ENCODE data around the gene UQCC5. TPM values are rescaled to one million over a fixed set of nuclear protein-coding genes. Genes with fewer than 3 reads are reported as not detected.

UQCC5 gene, protein sequence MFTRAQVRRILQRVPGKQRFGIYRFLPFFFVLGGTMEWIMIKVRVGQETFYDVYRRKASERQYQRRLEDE
- total RNA-seq: 1.4 and 2.4 TPM in 2 replicates

DNA sequence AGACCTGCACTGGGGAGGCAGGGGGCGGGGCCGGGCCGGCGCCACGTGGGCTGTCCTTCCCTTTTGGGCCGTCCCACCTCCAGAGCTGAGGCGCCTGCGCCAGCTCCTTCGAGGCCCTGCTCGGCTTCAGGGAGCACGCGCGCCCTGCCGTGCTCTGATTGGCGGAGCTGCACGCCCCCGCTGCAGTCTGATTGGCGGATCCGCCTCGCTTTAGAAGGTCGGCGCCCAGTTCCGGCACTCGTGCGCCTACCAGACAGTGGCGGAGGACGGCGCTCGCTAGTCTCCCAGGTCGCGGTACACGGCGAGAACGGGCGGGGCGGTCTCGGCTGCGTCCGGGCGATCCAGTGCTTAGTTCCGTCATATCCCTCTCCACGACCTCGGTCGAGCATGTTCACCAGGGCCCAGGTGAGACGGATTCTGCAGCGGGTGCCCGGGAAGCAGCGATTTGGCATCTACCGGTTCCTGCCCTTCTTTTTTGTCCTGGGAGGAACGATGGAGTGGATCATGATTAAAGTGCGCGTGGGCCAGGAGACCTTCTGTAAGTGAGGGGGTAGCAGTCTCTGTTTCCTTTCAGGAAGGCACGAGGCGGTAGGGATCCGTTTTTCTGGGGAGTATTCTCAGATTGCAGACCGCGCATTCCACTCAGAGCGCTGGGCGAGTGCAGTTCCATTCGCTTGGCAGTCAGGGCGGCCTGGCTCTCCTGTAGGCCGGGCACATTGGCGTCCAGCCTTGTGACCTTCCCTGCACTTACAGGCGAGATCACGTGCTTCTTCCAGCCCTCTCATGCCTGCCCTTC is at the start of gene UQCC5:
TSS of gene UQCC5 (plus strand) at position 237 of the 796 bp plus-strand sequence. CDS start at position 388, 151 bp downstream.
- H3K4me3 ChIP-seq (ENCODE audit: low read depth, low read length): peak within 1 kb of the TSS; percentile 86
- DNase-seq (ENCODE audit: low read depth): peak; percentile 64
- TF ChIP-seq, protein P1, sequence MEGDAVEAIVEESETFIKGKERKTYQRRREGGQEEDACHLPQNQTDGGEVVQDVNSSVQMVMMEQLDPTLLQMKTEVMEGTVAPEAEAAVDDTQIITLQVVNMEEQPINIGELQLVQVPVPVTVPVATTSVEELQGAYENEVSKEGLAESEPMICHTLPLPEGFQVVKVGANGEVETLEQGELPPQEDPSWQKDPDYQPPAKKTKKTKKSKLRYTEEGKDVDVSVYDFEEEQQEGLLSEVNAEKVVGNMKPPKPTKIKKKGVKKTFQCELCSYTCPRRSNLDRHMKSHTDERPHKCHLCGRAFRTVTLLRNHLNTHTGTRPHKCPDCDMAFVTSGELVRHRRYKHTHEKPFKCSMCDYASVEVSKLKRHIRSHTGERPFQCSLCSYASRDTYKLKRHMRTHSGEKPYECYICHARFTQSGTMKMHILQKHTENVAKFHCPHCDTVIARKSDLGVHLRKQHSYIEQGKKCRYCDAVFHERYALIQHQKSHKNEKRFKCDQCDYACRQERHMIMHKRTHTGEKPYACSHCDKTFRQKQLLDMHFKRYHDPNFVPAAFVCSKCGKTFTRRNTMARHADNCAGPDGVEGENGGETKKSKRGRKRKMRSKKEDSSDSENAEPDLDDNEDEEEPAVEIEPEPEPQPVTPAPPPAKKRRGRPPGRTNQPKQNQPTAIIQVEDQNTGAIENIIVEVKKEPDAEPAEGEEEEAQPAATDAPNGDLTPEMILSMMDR (conservative IDR thresholded peaks at IDR 0.05; ENCODE audit: low read depth, low read length): no peak

DNA sequence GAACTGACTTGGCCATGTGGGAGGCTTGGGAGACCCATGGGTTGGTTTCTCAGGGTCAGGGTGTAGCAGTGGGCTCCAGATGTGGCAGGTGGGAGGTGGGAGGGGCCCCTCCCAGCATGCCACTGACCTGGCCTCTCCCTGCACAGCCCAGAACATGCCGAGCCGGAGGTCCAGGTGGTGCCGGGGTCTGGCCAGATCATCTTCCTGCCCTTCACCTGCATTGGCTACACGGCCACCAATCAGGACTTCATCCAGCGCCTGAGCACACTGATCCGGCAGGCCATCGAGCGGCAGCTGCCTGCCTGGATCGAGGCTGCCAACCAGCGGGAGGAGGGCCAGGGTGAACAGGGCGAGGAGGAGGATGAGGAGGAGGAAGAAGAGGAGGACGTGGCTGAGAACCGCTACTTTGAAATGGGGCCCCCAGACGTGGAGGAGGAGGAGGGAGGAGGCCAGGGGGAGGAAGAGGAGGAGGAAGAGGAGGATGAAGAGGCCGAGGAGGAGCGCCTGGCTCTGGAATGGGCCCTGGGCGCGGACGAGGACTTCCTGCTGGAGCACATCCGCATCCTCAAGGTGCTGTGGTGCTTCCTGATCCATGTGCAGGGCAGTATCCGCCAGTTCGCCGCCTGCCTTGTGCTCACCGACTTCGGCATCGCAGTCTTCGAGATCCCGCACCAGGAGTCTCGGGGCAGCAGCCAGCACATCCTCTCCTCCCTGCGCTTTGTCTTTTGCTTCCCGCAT is 49.2 kb upstream of the UQCC5 start:
- no peak for DNase-seq (ENCODE audit: low read depth)
- H3K4me3 ChIP-seq (ENCODE audit: low read depth, low read length): no peak overlapping the region
- TF ChIP-seq, protein P1 (conservative IDR thresholded peaks at IDR 0.05; ENCODE audit: low read depth, low read length): no peak

DNA sequence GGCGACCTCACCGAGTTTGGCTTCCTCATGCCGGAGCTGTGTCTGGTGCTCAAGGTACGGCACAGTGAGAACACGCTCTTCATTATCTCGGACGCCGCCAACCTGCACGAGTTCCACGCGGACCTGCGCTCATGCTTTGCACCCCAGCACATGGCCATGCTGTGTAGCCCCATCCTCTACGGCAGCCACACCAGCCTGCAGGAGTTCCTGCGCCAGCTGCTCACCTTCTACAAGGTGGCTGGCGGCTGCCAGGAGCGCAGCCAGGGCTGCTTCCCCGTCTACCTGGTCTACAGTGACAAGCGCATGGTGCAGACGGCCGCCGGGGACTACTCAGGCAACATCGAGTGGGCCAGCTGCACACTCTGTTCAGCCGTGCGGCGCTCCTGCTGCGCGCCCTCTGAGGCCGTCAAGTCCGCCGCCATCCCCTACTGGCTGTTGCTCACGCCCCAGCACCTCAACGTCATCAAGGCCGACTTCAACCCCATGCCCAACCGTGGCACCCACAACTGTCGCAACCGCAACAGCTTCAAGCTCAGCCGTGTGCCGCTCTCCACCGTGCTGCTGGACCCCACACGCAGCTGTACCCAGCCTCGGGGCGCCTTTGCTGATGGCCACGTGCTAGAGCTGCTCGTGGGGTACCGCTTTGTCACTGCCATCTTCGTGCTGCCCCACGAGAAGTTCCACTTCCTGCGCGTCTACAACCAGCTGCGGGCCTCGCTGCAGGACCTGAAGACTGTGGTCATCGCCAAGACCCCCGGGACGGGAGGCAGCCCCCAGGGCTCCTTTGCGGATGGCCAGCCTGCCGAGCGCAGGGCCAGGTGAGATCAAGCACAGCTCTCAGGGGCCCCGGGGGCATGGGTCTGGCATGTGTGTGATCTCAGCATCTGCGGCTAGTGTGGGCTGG is 48.4 kb upstream of the UQCC5 start:
- no peak for DNase-seq (ENCODE audit: low read depth)
- H3K4me3 ChIP-seq (ENCODE audit: low read depth, low read length): no peak overlapping the region

DNA sequence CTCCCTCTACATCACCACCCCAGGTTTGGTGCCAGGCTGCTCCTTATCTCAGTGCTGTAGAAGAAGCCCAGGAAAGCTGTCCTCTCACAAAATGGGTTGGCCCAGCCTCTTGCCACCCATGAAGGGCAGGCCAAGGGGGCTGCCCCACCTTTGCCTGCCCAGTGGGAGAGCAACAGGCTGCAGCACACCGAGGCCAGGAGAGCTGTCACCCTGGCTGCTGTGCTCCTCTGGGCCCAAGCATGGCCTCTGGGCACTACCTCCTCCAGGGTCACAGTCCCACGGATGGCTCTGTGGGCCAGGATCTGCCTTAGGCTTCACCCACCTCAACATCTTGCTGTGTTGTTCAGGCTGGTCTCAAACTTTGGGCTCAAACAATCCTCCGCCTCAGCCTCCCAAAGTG is 47.7 kb upstream of the UQCC5 start:
- TF ChIP-seq, protein P1 (conservative IDR thresholded peaks at IDR 0.05; ENCODE audit: low read depth, low read length): no peak
- no peak overlapping the region for H3K4me3 ChIP-seq (ENCODE audit: low read depth, low read length)
- DNase-seq (ENCODE audit: low read depth): no peak

More for the DNA sequence above, 48.4 kb upstream of the UQCC5 start:
- TF ChIP-seq, protein P1 (conservative IDR thresholded peaks at IDR 0.05; ENCODE audit: low read depth, low read length): no peak

DNA sequence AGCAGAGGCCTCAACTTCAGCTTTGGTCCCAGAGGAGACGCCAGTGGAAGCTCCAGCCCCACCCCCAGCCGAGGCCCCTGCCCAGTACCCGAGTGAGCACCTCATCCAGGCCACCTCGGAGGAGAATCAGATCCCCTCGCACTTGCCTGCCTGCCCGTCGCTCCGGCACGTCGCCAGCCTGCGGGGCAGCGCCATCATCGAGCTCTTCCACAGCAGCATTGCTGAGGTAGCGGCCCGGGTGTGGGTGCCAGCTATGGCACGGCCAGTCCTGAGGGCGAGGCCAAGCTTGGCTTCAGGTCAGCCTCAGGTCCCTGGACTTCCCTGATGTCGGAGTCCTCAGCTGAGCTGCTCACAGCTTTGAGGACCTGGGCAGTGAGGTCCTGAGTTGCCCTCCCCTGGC is 47.0 kb upstream of the UQCC5 start:
- no peak overlapping the region for H3K4me3 ChIP-seq (ENCODE audit: low read depth, low read length)
- TF ChIP-seq, protein P1 (conservative IDR thresholded peaks at IDR 0.05; ENCODE audit: low read depth, low read length): no peak
- no peak for DNase-seq (ENCODE audit: low read depth)
